ENCODE results near the gene ZMIZ1.
A peak's percentile ranks its signal among the peaks of the same experiment; 100 is the strongest.

The ZMIZ1 gene

GRCh38 chr10:79344502-79345195 is 275.9 kb downstream of the ZMIZ1 start:
- DNase-seq (ENCODE audit: low read depth): no peak

DNA sequence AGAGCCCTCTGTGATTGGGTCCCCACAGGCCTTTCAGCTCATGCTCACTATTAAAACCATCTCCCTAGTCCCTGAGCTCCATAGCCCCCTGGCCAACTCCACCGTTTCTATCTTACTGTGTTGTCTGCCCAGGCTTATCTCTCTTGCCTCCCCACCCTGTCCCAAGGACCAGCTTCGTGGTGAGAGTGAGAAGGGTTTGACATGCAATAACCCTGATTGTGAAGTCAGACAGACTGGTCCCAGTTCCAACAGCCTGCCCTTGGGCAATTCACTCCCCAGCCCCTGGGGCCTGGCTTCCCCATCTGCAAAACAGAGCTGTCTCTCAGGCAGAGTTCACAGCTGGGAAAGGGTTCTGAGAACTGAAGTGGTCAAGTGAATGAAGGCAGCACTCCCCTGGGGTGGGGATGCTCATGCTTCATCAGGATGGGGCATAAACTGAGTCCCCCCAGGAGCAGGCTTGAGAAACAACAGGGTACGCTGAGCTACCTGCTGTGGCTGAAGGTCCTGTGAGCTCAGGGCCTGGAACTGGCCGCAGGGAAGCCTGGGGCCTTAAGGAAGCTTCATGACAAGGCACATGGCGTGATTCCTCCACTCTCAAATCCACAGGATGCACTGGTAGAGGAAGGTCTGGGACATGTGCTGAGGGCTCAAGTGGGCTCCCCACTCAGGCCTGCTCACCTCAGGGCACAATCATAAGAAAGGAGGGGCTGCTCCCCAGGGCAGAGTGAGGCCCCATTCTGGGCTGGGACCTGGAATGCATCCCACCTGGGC is 276.7 kb downstream of the ZMIZ1 start:
- no peak for DNase-seq (ENCODE audit: low read depth)

DNA sequence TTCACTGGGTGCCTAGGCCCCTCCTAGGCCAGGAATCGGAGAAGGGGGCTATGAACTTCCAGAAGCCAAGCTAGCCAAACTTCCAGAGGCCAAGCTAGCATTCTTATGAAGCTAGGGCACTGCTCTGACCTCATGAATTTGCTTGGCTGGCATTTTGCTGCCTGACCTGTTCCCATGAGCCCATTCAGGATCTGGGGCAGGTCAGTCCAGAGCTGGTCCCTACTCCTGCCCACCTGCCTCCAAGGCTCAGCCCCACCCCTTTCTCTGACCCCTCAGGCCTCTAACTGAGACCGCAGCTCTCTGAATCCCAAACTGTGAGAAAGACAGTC is 277.2 kb downstream of the ZMIZ1 start:
- no peak for DNase-seq (ENCODE audit: low read depth)

- no peak for DNase-seq (ENCODE audit: low read depth)
These were observed 277.8 kb downstream of the ZMIZ1 start for GRCh38 chr10:79346388-79347225.

DNA sequence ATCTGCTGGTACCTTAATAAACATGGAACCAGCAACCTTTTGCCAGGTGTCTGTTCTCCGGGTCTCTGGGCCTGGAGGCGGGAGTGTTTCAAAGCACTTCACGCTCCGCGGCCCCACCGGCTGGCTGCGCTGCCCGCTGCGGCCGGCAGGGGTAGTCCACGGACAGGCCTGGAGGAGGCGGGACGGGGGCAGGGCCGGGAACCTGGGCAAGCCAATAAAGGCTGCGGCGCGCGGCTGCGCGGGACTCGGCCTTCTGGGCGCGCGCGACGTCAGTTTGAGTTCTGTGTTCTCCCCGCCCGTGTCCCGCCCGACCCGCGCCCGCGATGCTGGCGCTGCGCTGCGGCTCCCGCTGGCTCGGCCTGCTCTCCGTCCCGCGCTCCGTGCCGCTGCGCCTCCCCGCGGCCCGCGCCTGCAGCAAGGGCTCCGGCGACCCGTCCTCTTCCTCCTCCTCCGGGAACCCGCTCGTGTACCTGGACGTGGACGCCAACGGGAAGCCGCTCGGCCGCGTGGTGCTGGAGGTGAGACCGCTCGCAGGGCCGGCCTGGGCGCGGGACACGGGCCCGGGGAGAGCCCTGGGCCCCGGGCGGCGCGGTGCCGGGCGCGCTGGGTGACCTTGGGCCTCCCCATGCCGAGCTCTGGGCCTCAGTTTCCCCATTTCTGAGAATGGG is 278.6 kb downstream of the ZMIZ1 start, which contains the start of gene PPIF:
PPIF (plus strand) TSS at position 244 of the 668 bp plus-strand sequence; CDS start at position 324, 80 bp downstream.
- peak; percentile 90 for DNase-seq (ENCODE audit: low read depth)

GRCh38 chr10:79347894-79348639 is 279.3 kb downstream of the ZMIZ1 start:
- peak; percentile 72 for DNase-seq (ENCODE audit: low read depth)

GRCh38 chr10:79348640-79348988 is 279.8 kb downstream of the ZMIZ1 start:
- no peak for DNase-seq (ENCODE audit: low read depth)

DNA sequence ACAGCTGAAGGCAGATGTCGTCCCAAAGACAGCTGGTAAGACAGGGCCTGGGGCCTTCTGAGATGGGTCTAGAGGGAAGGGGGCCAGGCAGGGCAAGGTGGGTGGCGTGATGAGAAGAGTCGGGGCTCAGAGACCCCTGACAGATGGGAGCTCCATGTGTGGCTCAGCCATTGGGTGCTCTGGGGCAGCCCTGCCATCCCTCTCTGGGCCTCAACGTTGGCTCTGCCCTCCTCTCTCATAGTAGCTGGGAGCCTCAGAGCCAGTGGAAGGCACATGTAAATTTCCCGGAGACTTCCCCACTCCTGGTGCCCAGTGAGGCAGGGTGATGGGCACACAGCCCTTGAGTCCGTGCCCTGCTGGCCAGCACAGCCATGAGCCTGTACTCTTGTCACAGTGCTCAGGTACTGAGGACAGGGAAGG is 280.3 kb downstream of the ZMIZ1 start:
- no peak for DNase-seq (ENCODE audit: low read depth)

DNA sequence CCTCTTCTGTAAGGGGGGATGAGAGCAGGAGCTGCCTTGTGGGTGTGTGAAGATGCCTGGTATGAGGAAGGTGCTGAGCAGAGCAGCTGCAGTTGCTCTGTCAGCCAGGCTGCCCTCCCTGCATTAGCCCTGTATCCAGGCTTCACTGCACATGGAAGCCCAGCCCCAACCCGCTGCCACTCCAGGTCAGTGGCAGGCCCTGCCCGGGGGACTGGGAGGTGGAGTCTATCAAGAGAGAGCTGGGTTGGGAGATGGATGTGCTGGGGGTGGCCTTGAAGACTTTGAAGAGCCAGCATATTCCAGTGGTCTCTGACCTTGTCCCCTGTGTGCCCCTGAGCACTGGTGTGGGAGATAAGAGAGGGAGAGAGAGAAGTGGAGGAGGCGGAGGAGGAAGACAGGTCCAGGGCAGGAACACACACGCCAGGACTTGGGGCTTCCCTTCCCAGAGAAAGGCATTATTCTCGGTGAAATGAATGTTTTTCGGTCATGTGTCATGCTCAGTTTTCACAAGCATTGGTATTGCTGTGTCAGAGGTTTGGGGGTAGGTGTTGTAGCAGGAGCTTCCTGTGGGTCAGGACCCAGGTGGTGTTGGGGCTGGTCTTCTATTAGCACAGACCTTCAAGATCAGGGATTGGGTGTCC is 281.1 kb downstream of the ZMIZ1 start:
- no peak for DNase-seq (ENCODE audit: low read depth)

DNA sequence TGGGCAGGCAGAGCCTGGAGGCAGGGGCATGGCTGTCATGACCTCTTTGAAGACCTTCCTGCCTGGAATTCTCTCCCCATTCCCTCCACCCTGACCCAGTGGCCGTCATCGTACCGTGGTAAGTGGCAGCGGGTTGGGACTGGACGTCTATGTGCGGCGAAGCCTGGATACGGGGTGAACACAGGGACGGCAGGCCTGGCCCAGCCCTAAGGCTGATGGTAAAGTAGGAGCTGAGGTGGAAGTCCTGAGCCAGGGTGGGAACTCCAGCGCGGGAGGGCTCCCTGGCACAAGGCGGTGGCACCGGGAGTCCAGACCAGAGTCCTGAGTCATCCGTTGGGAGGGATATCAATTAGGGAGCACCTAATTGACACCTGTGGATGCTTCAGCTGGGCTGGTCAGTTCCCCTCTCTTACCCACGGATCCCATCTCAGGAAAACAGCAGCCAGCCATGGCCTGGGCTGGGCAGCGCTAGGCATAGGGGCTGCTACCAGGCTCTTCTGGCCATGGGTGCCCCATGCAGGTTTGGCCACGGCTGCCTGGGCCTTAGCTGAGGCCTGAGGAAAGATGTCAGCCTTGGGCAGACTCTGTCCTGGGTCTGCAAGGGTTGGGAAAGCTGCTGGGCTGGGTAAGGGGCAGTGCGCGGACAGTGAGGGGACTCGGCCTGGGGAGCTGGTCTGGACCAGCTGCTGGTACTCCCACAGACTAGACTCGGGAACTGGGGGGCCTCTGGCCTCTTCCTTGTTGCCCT is 281.8 kb downstream of the ZMIZ1 start:
- no peak for DNase-seq (ENCODE audit: low read depth)

GRCh38 chr10:79351332-79351731 is 282.6 kb downstream of the ZMIZ1 start:
- no peak for DNase-seq (ENCODE audit: low read depth)

GRCh38 chr10:79352035-79352877 is 283.5 kb downstream of the ZMIZ1 start:
- no peak for DNase-seq (ENCODE audit: low read depth)

GRCh38 chr10:79353000-79353406 is 284.2 kb downstream of the ZMIZ1 start:
- DNase-seq (ENCODE audit: low read depth): no peak

DNA sequence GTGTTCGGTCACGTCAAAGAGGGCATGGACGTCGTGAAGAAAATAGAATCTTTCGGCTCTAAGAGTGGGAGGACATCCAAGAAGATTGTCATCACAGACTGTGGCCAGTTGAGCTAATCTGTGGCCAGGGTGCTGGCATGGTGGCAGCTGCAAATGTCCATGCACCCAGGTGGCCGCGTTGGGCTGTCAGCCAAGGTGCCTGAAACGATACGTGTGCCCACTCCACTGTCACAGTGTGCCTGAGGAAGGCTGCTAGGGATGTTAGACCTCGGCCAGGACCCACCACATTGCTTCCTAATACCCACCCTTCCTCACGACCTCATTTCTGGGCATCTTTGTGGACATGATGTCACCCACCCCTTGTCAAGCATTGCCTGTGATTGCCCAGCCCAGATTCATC is 285.0 kb downstream of the ZMIZ1 start:
- no peak for DNase-seq (ENCODE audit: low read depth)

DNA sequence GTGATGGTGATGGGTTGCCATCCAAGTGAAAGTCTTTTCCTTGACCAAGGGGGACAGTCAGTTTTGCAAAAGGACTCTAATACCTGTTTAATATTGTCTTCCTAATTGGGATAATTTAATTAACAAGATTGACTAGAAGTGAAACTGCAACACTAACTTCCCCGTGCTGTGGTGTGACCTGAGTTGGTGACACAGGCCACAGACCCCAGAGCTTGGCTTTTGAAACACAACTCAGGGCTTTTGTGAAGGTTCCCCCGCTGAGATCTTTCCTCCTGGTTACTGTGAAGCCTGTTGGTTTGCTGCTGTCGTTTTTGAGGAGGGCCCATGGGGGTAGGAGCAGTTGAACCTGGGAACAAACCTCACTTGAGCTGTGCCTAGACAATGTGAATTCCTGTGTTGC is 285.4 kb downstream of the ZMIZ1 start:
- no peak for DNase-seq (ENCODE audit: low read depth)

GRCh38 chr10:79354615-79355014 is 285.8 kb downstream of the ZMIZ1 start:
- DNase-seq (ENCODE audit: low read depth): no peak

GRCh38 chr10:79355420-79356017 is 286.8 kb downstream of the ZMIZ1 start:
- no peak for DNase-seq (ENCODE audit: low read depth)

DNA sequence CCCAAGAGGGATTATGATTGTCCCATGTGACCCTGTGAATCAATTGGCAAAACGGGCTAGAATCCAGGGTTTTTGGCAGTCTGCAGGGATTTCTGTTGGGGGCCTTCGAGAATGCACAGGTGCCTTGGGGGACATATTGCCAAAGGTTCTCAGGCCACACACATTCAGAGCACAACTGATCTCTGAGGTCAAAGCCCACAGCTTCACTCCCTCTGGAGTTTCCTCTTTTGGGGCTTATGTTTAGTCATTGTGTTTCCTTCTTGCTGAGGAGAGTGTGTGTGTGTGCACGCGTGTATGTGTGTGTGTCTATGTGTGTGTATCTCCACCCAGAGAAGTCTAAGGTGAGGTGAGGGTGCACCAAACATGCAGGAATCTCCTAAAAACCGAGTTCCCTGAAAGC is 287.3 kb downstream of the ZMIZ1 start:
- no peak for DNase-seq (ENCODE audit: low read depth)

DNA sequence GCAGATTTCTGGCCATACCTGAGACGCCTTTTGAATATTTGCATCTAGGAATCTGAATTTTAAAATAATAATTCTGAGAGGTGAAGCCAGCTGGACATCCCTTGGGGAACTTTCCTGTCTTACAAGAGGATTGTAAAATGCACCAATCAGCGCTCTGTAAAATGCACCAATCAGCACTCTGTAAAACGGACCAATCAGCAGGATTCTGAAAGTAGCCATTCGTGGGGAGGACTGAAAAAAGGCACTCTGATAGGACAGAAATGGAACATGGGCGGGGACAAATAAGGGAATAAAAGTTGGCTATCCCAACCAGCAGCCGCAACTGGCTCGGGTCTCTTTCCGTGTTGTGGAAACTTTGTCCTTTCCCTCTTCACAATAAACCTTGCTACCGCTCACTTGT is 288.4 kb downstream of the ZMIZ1 start:
- DNase-seq (ENCODE audit: low read depth): no peak
